GM23248 (cell line): ENCODE measurements around the gene MCOLN3.

Experiments used
- EZH2 ChIP-seq: fragments of 200-600 bp; sonication (generic); IDR thresholded peaks from 2 replicates; pipeline ENCODE4 v1.6.1; 2018; ENCODE audit warnings: antibody characterized with exemption, mild to moderate bottlenecking; ENCODE audit not compliant: insufficient read depth, poor library complexity, severe bottlenecking
- EZH2phosphoT487 ChIP-seq: fragments of 200-600 bp; sonication (generic); IDR thresholded peaks from 2 replicates; pipeline ENCODE4 v1.6.1; 2018; ENCODE audit warnings: antibody characterized with exemption, moderate library complexity, mild to moderate bottlenecking, low read depth; ENCODE audit not compliant: insufficient read depth

GRCh38 chr1:85091671-85092280 is 43.5 kb upstream of the MCOLN3 start:
- TF ChIP-seq EZH2phosphoT487 (no peak), EZH2 (no peak)
